H1 (cell line): ENCODE data around the gene RAB41. TPM values are rescaled to one million over a fixed set of nuclear protein-coding genes. Genes with fewer than 3 reads are reported as not detected.
"Not testable (repeated sequence)": the region's sequence is repeated elsewhere in the genome, so short reads cannot be mapped to it uniquely, and the experiment has no call there.

ENCODE experiments used
- CTCF ChIA-PET: fragments of 300-600 bp; sonication (Branson Sonifier 250); formaldehyde crosslinking; loops from one replicate; lab custom pipeline; 2021; ENCODE audit not compliant: partially characterized antibody; lab: Charles Lee
- POLR2A ChIA-PET: fragments of 300-600 bp; sonication (Branson Sonifier 250); formaldehyde crosslinking; loops from one replicate; lab custom pipeline; 2021; ENCODE audit warnings: inconsistent platforms; ENCODE audit not compliant: partially characterized antibody; lab: Charles Lee
- DNase-seq, 2 experiments: peaks; one replicate each; pipeline versions ENCODE4 v3.0.0 to v3.0.0-alpha.2; 2010 to 2022; ENCODE audit warnings: low spot score in 2 of 2, low read depth in 1 of 2, mixed read lengths in 1 of 2
- FAIRE-seq: peaks from 2 replicates; lab custom pipeline; 2011; peaks lifted over from hg19 to GRCh38; lab: Jason Lieb, UNC
- H2AFZ ChIP-seq: 2 replicates; pipeline ENCODE4 v1.8.1; 2012; ENCODE audit warnings: low read length, inconsistent platforms
- H2AK5ac ChIP-seq: 2 replicates; pipeline ENCODE4 v1.6.1; 2013; ENCODE audit warnings: low read depth, low read length
- H2BK120ac ChIP-seq: replicated peaks from 2 replicates; pipeline ENCODE3; 2013; ENCODE audit warnings: low read depth, low read length, inconsistent platforms
- H2BK12ac ChIP-seq: 2 replicates; pipeline ENCODE4 v1.6.1; 2013; ENCODE audit warnings: low read depth, low read length
- H2BK15ac ChIP-seq: 2 replicates; pipeline ENCODE4 v1.6.1; 2013; ENCODE audit warnings: low read length
- H2BK20ac ChIP-seq: 2 replicates; pipeline ENCODE4 v1.6.1; 2013; ENCODE audit warnings: low read length
- H2BK5ac ChIP-seq: 2 replicates; pipeline ENCODE4 v1.6.1; 2013; ENCODE audit warnings: low read depth, low read length
- H3K14ac ChIP-seq: 2 replicates; pipeline ENCODE4 v1.6.1; 2013; ENCODE audit warnings: inconsistent platforms; ENCODE audit not compliant: insufficient read length
- H3K18ac ChIP-seq: 2 replicates; pipeline ENCODE4 v1.6.1; 2013; ENCODE audit warnings: low read length; ENCODE audit errors: extremely low read depth
- H3K23ac ChIP-seq: 2 replicates; pipeline ENCODE4 v1.6.1; 2013; ENCODE audit warnings: inconsistent platforms; ENCODE audit not compliant: insufficient read length
- H3K23me2 ChIP-seq: 2 replicates; pipeline ENCODE4 v1.6.1; 2013; ENCODE audit warnings: low read depth, low read length
- H3K27ac ChIP-seq: 2 replicates; pipeline ENCODE4 v1.6.1; 2011; ENCODE audit warnings: low read depth, low read length, inconsistent platforms
- H3K27me3 ChIP-seq, 4 experiments: replicated peaks in 1 of 4; 1 replicate in 1 of 4; 2 replicates in 3 of 4; pipeline versions ENCODE4 v1.6.1 to v1.8.1; 2011 to 2013; ENCODE audit warnings: low read length in 3 of 4, mild to moderate bottlenecking in 3 of 4, inconsistent platforms in 2 of 4, mixed read lengths in 2 of 4, moderate library complexity in 1 of 4; ENCODE audit not compliant: control insufficient read depth in 3 of 4, insufficient read depth in 3 of 4; ENCODE audit errors: extremely low read depth in 1 of 4
- H3K36me3 ChIP-seq, 4 experiments: 2 replicates each; pipeline versions ENCODE4 v1.6.1 to v1.8.1; 2011 to 2013; ENCODE audit warnings: mild to moderate bottlenecking in 4 of 4, low read length in 3 of 4, moderate library complexity in 2 of 4, control low read depth in 1 of 4, inconsistent platforms in 1 of 4; ENCODE audit not compliant: insufficient read depth in 4 of 4, control insufficient read depth in 2 of 4
- H3K4ac ChIP-seq: replicated peaks from 2 replicates; pipeline ENCODE3; 2013; ENCODE audit warnings: low read length, low read depth, mixed read lengths, inconsistent platforms; ENCODE audit not compliant: insufficient read length
- H3K4me1 ChIP-seq, 4 experiments: replicated peaks in 1 of 4; 1 replicate in 1 of 4; 2 replicates in 3 of 4; pipeline versions ENCODE4 v1.6.1 to v1.8.1; 2011 to 2013; ENCODE audit warnings: low read length in 3 of 4, inconsistent platforms in 2 of 4, mixed read lengths in 1 of 4; ENCODE audit not compliant: insufficient read depth in 4 of 4, control insufficient read depth in 3 of 4
- H3K4me2 ChIP-seq, 2 experiments: 2 replicates each; pipeline versions ENCODE4 v1.6.1 to v1.8.1; 2011 to 2013; ENCODE audit warnings: low read depth in 2 of 2, low read length in 2 of 2, control low read depth in 1 of 2, inconsistent platforms in 1 of 2, mild to moderate bottlenecking in 1 of 2; ENCODE audit not compliant: insufficient read depth in 1 of 2
- H3K4me3 ChIP-seq, 4 experiments: fragments of 200-600, 300-600 bp in 1 of 4; sonication (generic), shearing (Covaris generic), sonication (Bioruptor Twin) in 1 of 4; 2 replicates each; pipeline versions ENCODE4 v1.5.1 to v1.8.1; 2011 to 2016; ENCODE audit warnings: low read length in 4 of 4, low read depth in 3 of 4, control low read depth in 2 of 4, inconsistent platforms in 2 of 4, mild to moderate bottlenecking in 2 of 4, mixed read lengths in 1 of 4, moderate library complexity in 1 of 4; ENCODE audit not compliant: insufficient read depth in 2 of 4; ENCODE audit errors: extremely low read depth in 1 of 4
- H3K56ac ChIP-seq: replicated peaks from 2 replicates; pipeline ENCODE3; 2013; ENCODE audit warnings: low read depth, mild to moderate bottlenecking, mixed read lengths, low read length, inconsistent platforms; ENCODE audit not compliant: insufficient read length
- H3K79me1 ChIP-seq: 2 replicates; pipeline ENCODE4 v1.6.1; 2013; ENCODE audit warnings: low read depth, low read length, control low read depth
- H3K79me2 ChIP-seq, 2 experiments: 2 replicates each; pipeline versions ENCODE4 v1.6.1 to v1.8.1; 2012 to 2013; ENCODE audit warnings: low read length in 2 of 2, mild to moderate bottlenecking in 2 of 2, inconsistent platforms in 1 of 2; ENCODE audit not compliant: insufficient read depth in 2 of 2, control insufficient read depth in 1 of 2
- H3K9ac ChIP-seq, 4 experiments: replicated peaks in 1 of 4; 1 replicate in 1 of 4; 2 replicates in 3 of 4; pipeline versions ENCODE4 v1.6.1 to v1.8.1; 2011 to 2013; ENCODE audit warnings: low read depth in 3 of 4, low read length in 3 of 4, control low read depth in 2 of 4, mild to moderate bottlenecking in 2 of 4, moderate library complexity in 2 of 4, inconsistent platforms in 1 of 4; ENCODE audit errors: extremely low read depth in 1 of 4
- H3K9me3 ChIP-seq, 2 experiments: 2 replicates each; pipeline versions ENCODE4 v1.6.1 to v1.8.1; 2012 to 2013; ENCODE audit warnings: mild to moderate bottlenecking in 2 of 2, moderate library complexity in 2 of 2, control low read depth in 1 of 2, inconsistent platforms in 1 of 2, low read depth in 1 of 2, low read length in 1 of 2, mixed read lengths in 1 of 2; ENCODE audit not compliant: insufficient read depth in 2 of 2
- H4K20me1 ChIP-seq, 2 experiments: replicated peaks in 1 of 2; 2 replicates each; pipeline versions ENCODE3 to v1.8.1; 2011 to 2013; ENCODE audit warnings: inconsistent platforms in 2 of 2, low read length in 2 of 2, mild to moderate bottlenecking in 1 of 2; ENCODE audit not compliant: insufficient read depth in 2 of 2, control insufficient read depth in 1 of 2
- H4K5ac ChIP-seq: 2 replicates; pipeline ENCODE4 v1.6.1; 2013; ENCODE audit warnings: low read length, low read depth, mixed read lengths, inconsistent platforms; ENCODE audit not compliant: insufficient read length
- H4K8ac ChIP-seq: 2 replicates; pipeline ENCODE4 v1.8.0; 2013; ENCODE audit warnings: mild to moderate bottlenecking, moderate library complexity, low read length, inconsistent platforms; ENCODE audit not compliant: insufficient read depth; ENCODE audit errors: extremely low read depth
- H4K91ac ChIP-seq: replicated peaks from 2 replicates; pipeline ENCODE3; 2013; ENCODE audit warnings: low read length, mixed read lengths, inconsistent platforms; ENCODE audit not compliant: insufficient read length
- WGBS, 2 experiments: shearing (Covaris generic) in 1 of 2; methylation state at CpG; one replicate each; pipeline versions ENCODE4 v1.1.6 to v1.1.7; 2013 to 2015; ENCODE audit warnings: low lambda C conversion rate in 2 of 2, mixed read lengths in 2 of 2, inconsistent platforms in 1 of 2, low coverage in 1 of 2, missing lambda C conversion rate in 1 of 2; ENCODE audit not compliant: insufficient replicate concordance in 2 of 2, insufficient coverage in 1 of 2, insufficient read length in 1 of 2; ENCODE audit errors: extremely low coverage in 1 of 2, missing lambda C conversion rate in 1 of 2; 5-methylcytosine and 5-hydroxymethylcytosine counted together
- polyA plus RNA-seq, 7 experiments: library from polyadenylated mRNA; depleted of rRNA in 3 of 7; stranded (reverse) in 5 of 7; unstranded in 2 of 7; fragments of >200 nt in 5 of 7; fragments of 200-250 nt in 2 of 7; gene quantifications; 1 replicate in 5 of 7; 2 replicates in 1 of 7; 4 replicates in 1 of 7; pipeline versions ENCODE4 v1.2.1 to v1.2.3, GENCODE V29; 2011 to 2013; ENCODE audit warnings: missing spikeins in 2 of 7, mixed read lengths in 2 of 7
- total RNA-seq: library from RNA; stranded (reverse); fragmentation: NEBNext Ultra II Directional; extraction: Animal tissue kit (Norgen Biotek cat#: 25700); gene quantifications from 2 replicates; pipeline ENCODE4 v1.2.1, GENCODE V29; 2021

RAB41 gene
- total and polyA plus RNA-seq, 2 of the 8 experiments (the other 6 are each of a cell fraction or from before 2014, with no cell fraction given): not detected

DNA sequence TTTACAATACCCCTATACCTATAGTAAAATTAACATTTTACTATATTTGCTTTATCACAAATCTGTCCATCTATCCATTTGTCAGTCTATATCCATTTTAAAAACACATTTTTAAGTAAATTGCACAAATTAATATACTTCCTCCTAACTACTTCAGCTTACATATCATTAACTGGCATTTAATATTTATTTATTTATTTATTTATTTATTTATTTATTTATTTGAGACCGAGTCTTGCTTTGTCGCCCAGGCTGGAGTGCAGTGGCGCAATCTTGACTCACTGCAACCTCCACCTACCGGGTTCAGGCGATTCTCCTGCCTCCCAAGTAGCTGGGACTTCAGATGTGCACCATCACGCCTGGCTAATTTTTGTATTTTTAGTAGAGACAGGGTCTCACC lies 41.7 kb downstream of the RAB41 start:
- DNase-seq, H3K4ac ChIP-seq, H3K18ac ChIP-seq, H3K79me2 ChIP-seq, H2BK20ac ChIP-seq, H2AK5ac ChIP-seq, H3K56ac ChIP-seq, H4K20me1 ChIP-seq, H2AFZ ChIP-seq, H2BK120ac ChIP-seq, H3K36me3 ChIP-seq, H3K9ac ChIP-seq, POLR2A ChIA-PET, CTCF ChIA-PET, H4K8ac ChIP-seq, H2BK15ac ChIP-seq, H4K5ac ChIP-seq, H3K27ac ChIP-seq, H2BK12ac ChIP-seq, H3K14ac ChIP-seq, H3K23me2 ChIP-seq, H3K4me2 ChIP-seq, H3K23ac ChIP-seq, H3K9me3 ChIP-seq, H3K4me1 ChIP-seq, H3K27me3 ChIP-seq, H3K4me3 ChIP-seq, FAIRE-seq, H2BK5ac ChIP-seq, H3K79me1 ChIP-seq, H4K91ac ChIP-seq: not testable (repeated sequence)
- 95% methylated on average over 6 of the region's 6 CpGs; no CpG with 5 or more reads in 1 of the 2 experiments for WGBS, 2 experiments
